ENCODE results near the gene PITPNB.

The PITPNB gene

GRCh38 chr22:27858626-27859025 is 60.4 kb downstream of the PITPNB start:
- DNase-seq (ENCODE audit: low spot score): no peak

DNA sequence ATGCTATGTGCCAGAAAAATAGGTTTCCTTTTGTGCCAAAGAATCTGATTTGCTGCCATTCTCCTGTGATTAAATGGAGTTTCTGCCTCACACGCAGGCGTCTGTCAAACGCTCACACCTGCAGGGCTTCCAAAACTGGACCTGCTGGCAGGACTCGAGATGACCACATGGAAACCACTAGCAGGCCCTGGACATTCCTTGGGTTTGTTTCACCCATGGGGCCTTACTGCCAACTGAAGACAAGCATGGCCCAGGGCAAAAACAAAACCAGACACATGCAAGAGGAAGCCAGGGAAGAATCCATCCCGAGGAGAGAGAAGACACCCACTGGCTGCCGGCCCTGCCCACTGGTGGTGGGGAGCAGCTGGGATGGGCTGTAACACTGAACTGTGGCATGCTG is 61.6 kb downstream of the PITPNB start:
- DNase-seq (ENCODE audit: low spot score): no peak

GRCh38 chr22:27856386-27856785 is 62.7 kb downstream of the PITPNB start:
- DNase-seq (ENCODE audit: low spot score): no peak

DNA sequence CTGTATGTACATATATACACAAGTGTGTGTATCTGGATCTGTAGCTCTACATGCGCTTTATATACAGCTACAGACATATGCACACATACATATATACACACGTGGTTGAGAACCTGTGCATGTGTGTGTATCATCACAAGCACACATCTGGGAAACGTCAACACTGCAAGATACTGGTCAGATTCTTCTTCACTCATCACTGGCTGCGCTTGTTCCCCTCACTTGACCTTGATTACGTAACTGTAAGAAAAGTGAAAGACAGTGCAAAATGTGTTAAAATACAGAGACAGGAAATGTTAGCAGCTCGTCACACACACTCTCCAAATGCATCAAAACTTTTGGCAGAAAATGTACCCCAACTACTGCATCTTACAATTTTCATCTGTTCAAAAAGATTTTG is 65.6 kb downstream of the PITPNB start:
- no peak for DNase-seq (ENCODE audit: low spot score)

DNA sequence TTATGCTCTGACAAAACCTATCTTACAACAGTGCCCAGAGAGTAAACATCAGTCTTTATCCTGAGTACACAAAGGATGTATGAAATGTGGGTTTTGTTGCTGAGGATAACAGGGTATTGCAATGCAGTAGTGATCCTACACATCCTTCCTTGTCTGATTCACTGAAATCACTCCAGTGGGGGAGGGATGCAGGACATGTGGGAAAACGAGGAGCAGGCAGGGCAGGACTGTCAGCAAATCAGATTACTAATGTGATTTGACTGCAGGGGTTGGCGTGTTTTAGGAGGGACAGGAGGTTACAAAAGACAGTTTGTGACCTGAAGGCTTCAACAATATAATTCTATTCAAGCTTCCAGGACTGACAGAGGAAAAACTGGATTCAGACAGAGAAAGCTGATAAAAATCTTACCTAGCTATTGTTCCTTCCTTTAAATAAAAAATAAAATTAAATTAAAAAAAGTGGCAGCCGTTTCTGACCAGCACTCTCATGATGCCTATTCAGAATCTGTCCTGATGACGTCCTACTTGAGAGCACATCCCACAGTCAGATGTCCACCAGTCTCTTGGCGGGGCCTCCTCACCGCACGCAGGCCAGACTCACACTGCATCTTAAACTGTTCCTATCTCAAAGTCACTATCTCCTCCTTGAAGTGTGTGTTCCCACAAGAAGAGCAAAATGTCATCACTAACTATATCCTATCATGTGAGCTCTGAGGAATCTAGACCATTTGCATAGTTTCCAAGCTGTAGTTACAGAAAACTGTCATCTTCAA is 66.9 kb downstream of the PITPNB start:
- no peak for DNase-seq (ENCODE audit: low spot score)

- no peak for DNase-seq (ENCODE audit: low spot score)
Measured at GRCh38 chr22:27850000-27850521, 69.0 kb downstream of the PITPNB start.

DNA sequence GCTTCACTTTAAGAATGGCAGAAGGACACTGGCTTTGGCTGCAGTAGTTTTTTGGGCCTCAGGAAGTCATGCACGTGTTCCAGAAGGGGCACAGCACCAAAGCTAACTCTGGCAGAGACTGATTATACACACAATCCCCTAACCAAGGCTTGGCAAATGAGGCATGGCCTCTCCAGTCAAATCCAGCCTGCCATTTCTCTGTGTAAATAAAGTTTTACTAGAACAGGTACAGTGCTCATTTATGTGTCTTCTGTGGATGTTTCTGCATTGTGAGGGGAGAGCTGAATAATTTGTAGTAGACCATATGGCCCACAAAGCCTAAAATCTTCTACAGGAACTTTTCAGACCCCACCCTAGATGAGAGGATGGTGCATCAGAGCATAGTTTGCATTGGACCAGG is 71.1 kb downstream of the PITPNB start:
- DNase-seq (ENCODE audit: low spot score): no peak

DNA sequence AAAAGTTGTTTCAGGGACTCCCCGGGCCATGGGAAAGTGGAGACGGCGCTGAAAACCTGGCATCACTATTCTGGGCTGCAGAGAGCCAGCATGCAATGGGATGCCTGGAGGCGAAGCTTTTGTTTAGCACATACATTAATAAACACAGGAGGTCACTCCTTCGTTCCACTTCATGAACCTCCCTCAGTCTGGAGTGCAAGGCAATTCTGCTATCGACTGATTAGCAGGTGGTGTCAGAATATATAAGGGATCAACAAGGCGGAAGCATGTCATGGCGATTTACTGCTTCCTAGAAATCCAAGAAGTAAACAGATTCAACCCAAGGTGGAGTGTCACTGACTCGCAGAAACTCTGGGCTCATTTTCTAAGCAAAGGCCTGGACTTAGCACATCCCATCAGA is 72.1 kb downstream of the PITPNB start:
- no peak for DNase-seq (ENCODE audit: low spot score)

- DNase-seq (ENCODE audit: low spot score): no peak
Measured at GRCh38 chr22:27846248-27846757, 72.8 kb downstream of the PITPNB start.

- DNase-seq (ENCODE audit: low spot score): no peak
Measured at GRCh38 chr22:27845644-27846043, 73.4 kb downstream of the PITPNB start.

GRCh38 chr22:27844656-27845591 is 74.1 kb downstream of the PITPNB start:
- DNase-seq (ENCODE audit: low spot score): no peak

DNA sequence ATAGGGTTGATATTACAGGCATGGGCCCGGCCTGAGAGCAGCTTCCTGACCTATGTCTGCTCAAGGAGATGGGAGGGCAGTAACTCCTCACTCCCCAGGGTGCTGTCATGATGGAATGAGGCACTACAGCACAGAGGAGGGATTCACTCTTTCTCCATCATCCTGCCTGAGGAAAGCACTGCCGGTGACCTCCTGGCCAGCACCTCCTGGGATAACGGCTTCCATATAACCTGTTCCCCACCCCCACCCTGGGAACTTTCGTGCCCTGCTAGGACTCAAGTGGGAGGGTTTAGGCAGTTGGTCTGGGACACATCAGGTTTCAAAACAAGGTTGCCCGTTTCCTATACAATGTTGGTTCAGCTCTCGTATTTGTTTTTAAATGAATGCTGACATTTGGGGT is 74.8 kb downstream of the PITPNB start:
- no peak for DNase-seq (ENCODE audit: low spot score)

- DNase-seq (ENCODE audit: low spot score): no peak
Measured at GRCh38 chr22:27843441-27843840, 75.6 kb downstream of the PITPNB start.

GRCh38 chr22:27842669-27843431 is 76.2 kb downstream of the PITPNB start:
- no peak for DNase-seq (ENCODE audit: low spot score)

- DNase-seq (ENCODE audit: low spot score): no peak
Measured at GRCh38 chr22:27842201-27842600, 76.9 kb downstream of the PITPNB start.

DNA sequence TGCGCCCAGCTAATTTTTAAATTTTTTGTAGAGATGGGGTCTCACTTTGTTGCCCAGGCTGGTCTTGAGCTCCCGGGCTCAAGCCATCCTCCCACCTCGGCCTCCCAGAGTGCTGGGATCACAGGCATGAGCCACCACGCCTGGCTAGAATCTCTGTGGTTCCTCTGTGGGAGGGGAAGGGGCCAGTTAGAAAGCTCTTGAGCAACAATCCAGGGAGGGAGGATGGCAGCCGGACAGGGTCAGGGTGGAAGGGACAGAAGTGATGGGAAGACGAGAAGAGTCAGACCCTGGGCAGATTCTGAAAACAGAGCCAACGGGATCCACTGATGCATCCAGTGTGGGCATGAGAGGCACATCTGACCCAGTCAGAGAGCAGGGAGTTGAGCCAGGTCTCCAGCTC is 78.6 kb downstream of the PITPNB start:
- DNase-seq (ENCODE audit: low spot score): no peak

GRCh38 chr22:27839057-27839660 is 79.9 kb downstream of the PITPNB start:
- no peak for DNase-seq (ENCODE audit: low spot score)

- DNase-seq (ENCODE audit: low spot score): no peak
Measured at GRCh38 chr22:27836181-27836580, 82.9 kb downstream of the PITPNB start.

- no peak for DNase-seq (ENCODE audit: low spot score)
Measured at GRCh38 chr22:27835446-27835845, 83.6 kb downstream of the PITPNB start.

DNA sequence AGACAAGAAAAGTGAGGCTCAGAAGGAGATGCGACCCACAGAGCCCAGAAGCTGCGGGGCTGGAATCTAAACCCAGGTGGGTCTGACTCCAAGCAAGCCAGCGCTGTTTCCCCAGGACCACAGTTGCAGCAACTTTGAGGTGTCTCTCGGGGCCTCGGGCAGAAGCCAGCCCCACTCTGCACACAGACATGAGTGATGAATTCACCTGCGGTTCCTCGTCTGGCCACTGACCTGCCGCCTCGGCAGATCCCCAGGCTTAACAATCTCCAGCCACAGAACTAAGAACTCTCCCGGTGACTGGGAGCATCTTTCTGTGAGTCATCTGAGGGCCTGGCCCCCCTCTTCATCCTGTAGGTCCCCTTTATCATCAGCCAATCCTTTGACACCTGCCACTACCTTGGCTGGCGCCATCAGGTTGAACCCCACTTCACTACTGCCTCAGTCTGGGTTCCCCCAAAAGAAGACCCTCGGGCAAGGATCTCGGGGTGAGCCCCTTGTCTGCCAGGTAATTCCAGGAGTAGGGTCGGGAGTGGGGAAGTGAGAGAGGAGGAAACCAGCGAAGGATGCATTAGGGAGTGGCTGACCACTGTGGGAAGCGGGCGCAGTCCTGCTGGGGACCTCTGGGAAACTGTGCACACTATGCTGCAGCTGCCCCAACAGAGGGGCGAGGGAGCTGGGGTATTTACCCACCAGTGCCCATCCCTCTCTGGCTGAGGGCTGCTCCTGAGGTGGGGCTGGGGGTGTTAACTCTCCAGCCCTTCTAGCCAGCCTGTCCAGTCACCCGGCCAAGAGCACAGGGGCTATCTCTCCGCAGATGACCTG is 84.5 kb downstream of the PITPNB start:
- DNase-seq (ENCODE audit: low spot score): no peak

DNA sequence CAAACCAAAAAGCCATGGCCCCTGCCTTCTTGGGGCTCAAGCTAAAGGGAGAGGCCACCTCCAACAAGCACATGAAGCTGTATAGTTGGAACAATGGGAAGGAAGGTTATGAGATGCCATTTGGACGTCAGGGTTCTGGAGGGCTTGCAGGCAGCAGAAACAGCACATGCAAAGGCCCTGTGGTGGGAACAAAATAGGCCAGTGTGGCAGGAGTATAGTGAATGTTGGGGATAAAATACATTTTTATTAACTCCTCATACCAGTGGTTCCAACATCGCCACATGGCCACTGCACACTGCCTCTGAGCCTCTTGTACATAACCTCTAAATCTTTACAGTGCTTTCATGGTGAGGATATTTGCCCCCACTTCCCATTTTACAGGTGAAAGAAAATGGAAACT is 85.3 kb downstream of the PITPNB start:
- no peak for DNase-seq (ENCODE audit: low spot score)

All from hematopoietic multipotent progenitor cell treated with erythropoietin and hydrocortisone succinate and interleukin-3 and kit ligand, for 15 days (in vitro differentiated cells).